Cardiac septum (tissue), 1 donor: ENCODE results near the gene PKD1. TPM values are rescaled to one million over a fixed set of nuclear protein-coding genes. Genes with fewer than 3 reads are reported as not detected.

Source experiments
- DNase-seq: peaks from one replicate; pipeline ENCODE4 v3.0.0-alpha.2; 2020; ENCODE audit warnings: low spot score
- intact Hi-C: fragments of 100-400 bp; cut with DNase I; formaldehyde crosslinking; loops from one replicate; pipeline ENCODE4 v1.14.0; 2022
- total RNA-seq: library from RNA; stranded (reverse); fragmentation: NEBNext Ultra II Directional; extraction: Animal tissue kit (Norgen Biotek cat#: 25700); gene quantifications from one replicate; pipeline ENCODE4 v1.2.1, GENCODE V29; 2021
- donor health status: DM: no; HTN: no; CAD: no.

The PKD1 gene
- total RNA-seq, 1 donor from 2014 or later: 178 TPM

GRCh38 chr16:2170587-2171435 is 35.1 kb upstream of the PKD1 start:
- intact Hi-C loops: no loop called here

DNA sequence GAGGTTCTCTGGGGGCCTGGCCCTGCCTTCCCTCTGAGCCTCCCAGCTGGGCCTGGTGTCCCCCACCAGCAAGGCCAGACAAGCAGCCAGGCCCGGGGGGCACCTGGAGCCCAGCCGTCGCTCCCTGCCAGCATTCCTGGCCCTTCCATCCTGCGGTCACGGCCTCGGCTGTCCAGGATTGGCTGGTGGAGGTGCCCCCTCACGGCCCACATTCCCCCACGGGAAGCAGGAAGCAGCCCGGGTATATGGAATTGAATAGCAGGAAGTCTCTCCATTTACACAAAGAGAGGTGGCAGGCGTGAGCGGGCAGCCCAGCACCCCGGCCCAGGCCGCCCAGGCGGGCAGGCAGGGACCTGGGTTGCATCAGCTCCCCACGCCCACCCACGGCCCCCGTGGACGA is 34.4 kb upstream of the PKD1 start:
- intact Hi-C loops: no loop called here
- DNase-seq: no peak

More at GRCh38 chr16:2170587-2171435, 35.1 kb upstream of the PKD1 start:
- DNase-seq: no peak

DNA sequence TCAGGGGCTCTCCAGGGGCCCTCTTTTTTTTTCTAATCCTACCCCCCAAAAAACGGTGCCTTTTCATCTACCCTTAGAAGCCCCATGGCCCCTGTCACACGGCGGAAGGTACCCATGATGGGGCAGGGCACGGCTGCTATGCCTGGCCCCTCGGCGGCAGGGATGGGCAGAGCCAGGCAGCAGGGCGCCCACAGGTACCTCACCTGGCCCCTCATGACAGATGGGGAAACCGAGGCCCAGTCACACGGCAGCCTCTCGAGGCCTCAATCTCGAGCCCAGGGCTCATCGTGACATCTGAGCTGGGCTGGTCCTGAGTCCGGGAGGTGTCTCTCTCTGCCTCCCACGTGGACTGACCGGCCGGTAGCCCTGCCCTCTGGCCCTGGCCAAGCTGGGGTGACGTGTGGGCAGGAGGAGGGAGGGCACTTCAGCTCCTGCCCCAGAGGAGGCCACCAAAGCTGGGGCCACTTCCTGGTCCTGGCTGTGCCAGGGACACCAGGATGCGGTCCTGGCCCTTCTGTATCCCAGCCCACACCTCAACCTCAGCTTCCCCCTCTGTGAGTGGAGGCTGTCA is 31.5 kb upstream of the PKD1 start:
- no peak for DNase-seq
- intact Hi-C loops: no loop called here

GRCh38 chr16:2166263-2167067 is 30.8 kb upstream of the PKD1 start:
- intact Hi-C loops: no loop called here
- DNase-seq: no peak

GRCh38 chr16:2165861-2166260 is 30.2 kb upstream of the PKD1 start:
- intact Hi-C loops: no loop called here
- no peak for DNase-seq

GRCh38 chr16:2163211-2163881 is 27.6 kb upstream of the PKD1 start:
- intact Hi-C loops: no loop called here
- DNase-seq: no peak

- no peak for DNase-seq
- intact Hi-C loops: no loop called here
Measured at GRCh38 chr16:2162676-2163118, 27.0 kb upstream of the PKD1 start.

- intact Hi-C loops: no loop called here
- no peak for DNase-seq
Measured at GRCh38 chr16:2161911-2162310, 26.2 kb upstream of the PKD1 start.

GRCh38 chr16:2160915-2161551 is 25.3 kb upstream of the PKD1 start:
- no peak for DNase-seq
- intact Hi-C loops: no loop called here

DNA sequence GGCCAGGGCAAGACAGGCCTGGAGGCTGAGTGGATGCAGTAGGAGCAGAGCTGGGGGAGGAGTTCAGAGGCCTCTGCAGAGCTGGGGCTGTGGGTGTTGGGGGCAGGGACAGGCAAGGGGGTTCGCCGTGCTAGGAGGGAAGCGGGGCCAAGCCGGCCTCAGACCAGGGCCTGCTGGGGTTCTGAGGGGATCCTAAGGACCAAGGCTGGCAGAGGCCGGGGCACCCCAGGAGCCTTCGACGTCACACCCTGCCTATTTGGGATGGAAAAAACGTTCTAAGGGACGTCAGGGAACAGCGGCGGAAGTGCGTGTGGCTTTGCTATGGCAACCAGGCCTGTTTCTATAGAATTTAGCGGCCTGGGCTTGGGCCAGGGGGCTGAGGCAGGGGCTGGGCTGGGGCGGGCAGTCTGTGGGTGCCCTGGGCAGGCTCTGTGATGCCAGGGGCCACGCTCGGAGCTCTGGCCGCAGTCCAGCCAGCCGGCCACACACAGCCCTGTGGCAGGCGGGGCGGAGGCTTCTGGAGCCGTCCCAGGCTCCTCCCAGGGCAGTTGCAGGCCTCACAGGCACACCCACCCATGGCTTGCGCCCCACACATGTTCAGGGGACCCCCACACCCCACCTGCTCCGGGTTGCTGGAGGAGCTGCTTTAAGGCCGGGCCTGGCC is 23.6 kb upstream of the PKD1 start:
- intact Hi-C loops: loop anchor here (5.0 kb wide), 2 partner anchors 48 to 93 kb away; partner anchors contain the start of genes ECI1 and MLST8
- no peak for DNase-seq

GRCh38 chr16:2158262-2158638 is 22.6 kb upstream of the PKD1 start:
- no peak for DNase-seq
- intact Hi-C loops: loop anchor here (5.0 kb wide), 2 partner anchors 49 to 94 kb away; partner anchors contain the start of genes ECI1 and MLST8

DNA sequence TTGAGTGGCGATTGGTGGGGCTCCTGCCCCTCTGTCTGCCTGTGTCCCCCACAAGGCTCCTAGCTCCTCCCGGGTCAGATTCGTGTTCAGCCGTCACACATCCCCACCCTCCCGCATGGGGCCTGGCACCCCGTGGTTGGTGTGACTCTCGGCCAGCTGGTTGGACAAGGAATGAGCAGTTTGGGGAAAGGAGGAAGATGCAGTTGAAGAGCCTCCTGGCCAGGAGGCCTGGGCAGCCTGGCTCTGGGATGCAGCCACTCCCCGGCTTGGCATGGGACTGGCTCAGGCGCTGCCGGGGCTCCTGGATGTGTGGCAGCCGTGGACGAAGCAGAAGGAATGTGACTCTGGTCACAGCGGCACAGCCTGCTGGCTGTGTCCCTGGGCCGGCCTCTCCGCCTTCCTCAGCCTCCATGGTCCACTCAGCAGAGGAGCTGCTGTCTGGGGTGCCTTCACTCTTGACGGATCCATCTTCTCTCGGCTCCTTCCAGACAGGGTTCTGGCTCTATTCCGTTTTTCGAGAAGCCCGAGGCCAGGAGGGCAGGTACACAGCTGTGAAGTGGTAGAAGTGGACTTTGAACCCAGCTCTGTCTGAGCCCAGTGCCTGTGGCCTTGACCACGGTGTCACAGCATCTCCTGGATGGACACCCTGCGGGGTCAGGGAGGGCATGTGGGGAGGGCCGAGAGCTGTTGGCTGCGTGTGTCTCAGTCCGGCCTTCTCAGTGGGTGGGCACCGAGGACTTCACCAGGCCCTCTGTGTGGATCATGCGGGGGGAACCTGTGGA is 22.0 kb upstream of the PKD1 start:
- DNase-seq: no peak
- intact Hi-C loops: loop anchor here (5.0 kb wide), 2 partner anchors 50 to 95 kb away; partner anchors contain the start of genes ECI1 and MLST8

DNA sequence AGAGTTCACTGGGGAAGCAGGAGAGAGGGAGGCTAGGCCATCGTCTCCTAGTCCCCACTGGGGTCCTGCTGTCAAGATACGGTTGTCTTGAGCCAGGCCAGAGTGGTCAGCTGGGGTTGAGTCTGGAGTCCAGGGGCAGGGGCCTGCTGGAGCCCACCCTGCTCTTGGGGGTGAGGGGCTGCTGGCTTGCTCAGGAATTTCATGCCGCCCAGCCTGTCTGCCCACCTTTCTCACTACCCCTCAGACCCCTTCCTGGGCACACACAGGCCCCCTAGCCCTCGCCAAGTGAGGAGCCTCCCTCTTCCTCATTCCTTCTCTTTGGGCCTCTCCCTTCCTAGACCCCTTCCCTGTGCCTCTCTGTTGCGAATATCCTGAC is 21.1 kb upstream of the PKD1 start:
- DNase-seq: no peak
- intact Hi-C loops: loop anchor here (5.0 kb wide), 2 partner anchors 50 to 95 kb away; partner anchors contain the start of genes ECI1 and MLST8

DNA sequence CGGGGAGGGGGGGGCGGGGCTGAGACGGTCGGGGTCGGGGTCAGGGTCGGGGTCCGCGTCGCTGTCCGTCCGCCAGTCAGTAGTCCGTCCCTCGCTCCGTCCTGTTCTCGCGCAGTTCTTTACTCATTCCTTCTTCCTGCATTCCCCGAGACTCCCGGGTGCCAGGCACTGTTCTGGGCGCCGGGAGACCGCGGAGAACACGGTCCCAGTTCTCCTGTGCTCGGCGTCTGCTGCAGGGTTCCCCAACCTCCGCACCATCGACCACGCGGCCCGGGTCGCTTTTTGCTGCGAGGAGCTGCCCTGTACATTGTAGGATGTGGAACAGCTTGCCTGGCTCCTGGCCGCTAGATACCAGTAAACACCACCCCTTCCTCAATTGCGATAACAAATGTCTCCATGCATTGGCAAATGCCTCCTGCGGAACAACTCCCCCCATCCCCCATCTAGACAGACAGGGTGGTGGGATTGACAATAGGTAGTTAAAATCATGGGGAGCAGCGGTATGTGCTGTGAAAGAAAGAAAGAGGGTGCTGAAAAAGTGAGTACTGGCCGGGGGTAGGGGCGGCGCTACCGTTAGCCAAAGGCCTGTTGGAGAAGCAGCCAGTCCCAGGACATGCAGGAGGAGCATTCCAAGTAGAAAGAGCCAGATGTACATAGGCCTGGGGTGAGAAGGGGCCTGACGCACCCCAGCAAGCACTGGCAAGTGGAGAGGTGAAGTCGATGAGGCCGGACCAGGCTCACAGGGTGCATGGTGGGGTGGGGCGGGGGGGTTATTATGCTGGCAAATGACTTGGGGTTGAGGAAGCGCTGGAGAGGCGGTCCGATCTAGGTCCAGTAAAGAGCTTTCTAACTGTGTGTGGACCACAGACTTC is 20.5 kb upstream of the PKD1 start:
- intact Hi-C loops: loop anchor here (5.0 kb wide), 2 partner anchors 51 to 96 kb away; partner anchors contain the start of genes ECI1 and MLST8
- DNase-seq: no peak

DNA sequence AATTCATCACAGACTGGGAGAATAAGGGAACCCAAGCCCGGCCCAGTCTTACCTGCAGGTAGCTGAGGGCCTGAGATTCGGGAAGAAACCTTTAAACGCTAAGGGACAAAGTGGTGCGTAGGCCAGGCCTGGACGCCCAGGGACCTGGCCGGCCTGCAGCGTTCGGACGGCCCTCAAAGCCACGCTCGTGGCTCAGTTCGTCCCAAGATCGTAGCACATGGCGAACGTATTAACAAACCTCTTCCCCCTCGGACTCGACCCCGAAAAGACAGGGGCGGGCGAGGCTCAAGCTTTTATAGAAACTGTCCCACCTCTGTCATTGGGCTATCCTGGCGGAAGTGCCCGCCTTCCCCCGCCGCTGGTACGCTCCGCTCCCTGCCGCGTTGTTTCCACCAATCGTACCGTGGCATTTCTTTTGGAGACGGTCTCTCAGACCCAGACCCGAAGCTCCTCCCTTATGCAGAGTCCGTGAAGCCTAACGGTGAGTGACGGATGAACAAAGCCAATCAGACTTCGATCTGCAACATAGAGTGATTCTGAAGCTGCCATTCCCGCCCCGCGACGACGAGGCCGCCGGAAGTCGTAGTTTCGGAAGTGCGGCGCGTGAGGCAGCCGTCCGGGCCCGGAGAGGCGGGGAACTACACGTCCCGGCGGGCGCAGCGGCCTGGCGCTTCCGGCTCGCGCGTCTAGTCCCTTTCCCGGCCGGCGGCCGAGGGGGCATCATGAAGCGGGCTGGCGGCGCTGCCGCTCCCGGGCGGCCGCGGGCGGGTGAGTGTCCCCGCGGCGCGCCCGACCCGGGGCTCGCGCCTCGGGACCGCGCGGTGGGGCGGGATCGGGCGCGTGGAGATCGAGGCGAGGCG is 19.6 kb upstream of the PKD1 start, which contains the start of gene TRAF7:
Gene TRAF7 (plus strand): TSS at position 692 of the 860 bp plus-strand sequence. CDS start 8,139 bp downstream, outside the sequence.
- intact Hi-C loops: loop anchor here (5.0 kb wide), 2 partner anchors 52 to 97 kb away; partner anchors contain the start of genes ECI1 and MLST8
- peak; percentile 99 for DNase-seq
